PC-3 (cell line): ENCODE data around the gene ZNF341. TPM values are rescaled to one million over a fixed set of nuclear protein-coding genes. Genes with fewer than 3 reads are reported as not detected.
A peak's percentile ranks its signal among the peaks of the same experiment; 100 is the strongest.

Source experiments
- ATAC-seq: fragments of 200-7000 bp; cut with Tn5 transposase; 2 replicates; pipeline ENCODE4 v1.9.1; 2020; ENCODE audit warnings: mild to moderate bottlenecking, moderate library complexity
- BruUV-seq: library from RNA; stranded (reverse); fragments of 400-500 nt; replicated peaks from 2 replicates; lab custom pipeline; 2021; lab: Mats Ljungman, UMichigan
- CTCF ChIA-PET: fragments of 300-600 bp; sonication (Branson Sonifier 250); formaldehyde crosslinking; loops from one replicate; lab custom pipeline; 2022; ENCODE audit warnings: antibody characterized with exemption; lab: Charles Lee
- POLR2A ChIA-PET: fragments of 300-600 bp; sonication (Branson Sonifier 250); formaldehyde crosslinking; loops from one replicate; lab custom pipeline; 2022; ENCODE audit warnings: antibody characterized with exemption; ENCODE audit not compliant: unreplicated experiment; lab: Charles Lee
- DNase-seq: peaks from one replicate; pipeline ENCODE4 v3.0.0-alpha.2; 2015
- H2AFZ ChIP-seq: fragments of 300-600 bp; sonication (generic); 2 replicates; pipeline ENCODE4 v1.6.0; 2016; ENCODE audit warnings: antibody characterized with exemption, low read length
- H3F3A ChIP-seq: fragments of 300-600 bp; sonication (generic); one replicate; pipeline ENCODE4 v1.6.0; 2017; ENCODE audit warnings: antibody characterized with exemption, low read length, control low read depth, mild to moderate bottlenecking; ENCODE audit not compliant: unreplicated experiment
- H3K27ac ChIP-seq: fragments of 300-600 bp; sonication (generic); 2 replicates; pipeline ENCODE4 v1.5.1; 2016; ENCODE audit warnings: mild to moderate bottlenecking, low read length
- H3K27me3 ChIP-seq: fragments of 300-600 bp; sonication (generic); 2 replicates; pipeline ENCODE4 v1.6.1; 2016; ENCODE audit warnings: low read length, mixed read lengths
- H3K36me3 ChIP-seq: fragments of 300-600 bp; sonication (generic); 2 replicates; pipeline ENCODE4 v1.6.1; 2016; ENCODE audit warnings: low read depth, mixed run types, low read length, mixed read lengths
- H3K4me1 ChIP-seq: fragments of 300-600 bp; sonication (generic); 2 replicates; pipeline ENCODE4 v1.5.1; 2016; ENCODE audit warnings: low read length; ENCODE audit not compliant: insufficient read depth
- H3K4me2 ChIP-seq: fragments of 300-600 bp; sonication (generic); 2 replicates; pipeline ENCODE4 v1.6.0; 2016; ENCODE audit warnings: low read length
- H3K4me3 ChIP-seq: fragments of 300-600 bp; sonication (generic); 2 replicates; pipeline ENCODE4 v1.5.1; 2016; ENCODE audit warnings: mild to moderate bottlenecking, low read length, mixed read lengths
- H3K79me2 ChIP-seq: fragments of 300-600 bp; sonication (generic); 2 replicates; pipeline ENCODE4 v1.6.1; 2017; ENCODE audit warnings: low read length, mixed read lengths
- H3K9ac ChIP-seq: fragments of 300-600 bp; sonication (generic); 2 replicates; pipeline ENCODE4 v1.6.0; 2016; ENCODE audit warnings: mild to moderate bottlenecking, low read length
- H3K9me2 ChIP-seq: fragments of 300-600 bp; sonication (generic); replicated peaks from 2 replicates; pipeline ENCODE4 v1.6.1; 2016; ENCODE audit warnings: mixed run types, low read length, mixed read lengths
- H3K9me3 ChIP-seq: fragments of 300-600 bp; sonication (generic); 2 replicates; pipeline ENCODE4 v1.6.1; 2016; ENCODE audit warnings: low read length, mixed read lengths
- H4K20me1 ChIP-seq: fragments of 300-600 bp; sonication (generic); 2 replicates; pipeline ENCODE4 v1.6.1; 2016; ENCODE audit warnings: low read length, mixed read lengths
- EZH2 ChIP-seq: fragments of 300-600 bp; sonication (generic); IDR thresholded peaks from one replicate; pipeline ENCODE4 v1.6.1; 2017; ENCODE audit warnings: antibody characterized with exemption, mild to moderate bottlenecking, low read length; ENCODE audit not compliant: unreplicated experiment
- EZH2phosphoT487 ChIP-seq: fragments of 300-600 bp; sonication (generic); IDR thresholded peaks from 2 replicates; pipeline ENCODE4 v1.6.1; 2018; ENCODE audit warnings: mild to moderate bottlenecking, antibody characterized with exemption, low read length, borderline replicate concordance
- intact Hi-C: fragments of 100-400 bp; cut with micrococcal nuclease; formaldehyde crosslinking; loops from 2 replicates; pipeline ENCODE4 v1.9.0; 2023
- total RNA-seq: library from RNA; depleted of rRNA; stranded (reverse); fragments of >200 nt; gene quantifications from 2 replicates; pipeline ENCODE4 v1.2.3, GENCODE V29; 2014
- TF ChIP-seq, protein P1 (sequence below): fragments of 300-600 bp; sonication (generic); conservative IDR thresholded peaks from 2 replicates; pipeline ENCODE4 v1.5.1; 2017; ENCODE audit warnings: antibody characterized with exemption, low read depth, mild to moderate bottlenecking, low read length

The ZNF341 gene
- total RNA-seq, 1 experiment from 2014 or later: 4.4 TPM

GRCh38 chr20:33796263-33796906 lies 64.6 kb downstream of the ZNF341 start:
- peak; percentile 95 for DNase-seq
- intact Hi-C loops: loop anchor here (2.0 kb wide), 1 partner anchor 64 kb away; no protein-coding TSS in a partner anchor

DNA sequence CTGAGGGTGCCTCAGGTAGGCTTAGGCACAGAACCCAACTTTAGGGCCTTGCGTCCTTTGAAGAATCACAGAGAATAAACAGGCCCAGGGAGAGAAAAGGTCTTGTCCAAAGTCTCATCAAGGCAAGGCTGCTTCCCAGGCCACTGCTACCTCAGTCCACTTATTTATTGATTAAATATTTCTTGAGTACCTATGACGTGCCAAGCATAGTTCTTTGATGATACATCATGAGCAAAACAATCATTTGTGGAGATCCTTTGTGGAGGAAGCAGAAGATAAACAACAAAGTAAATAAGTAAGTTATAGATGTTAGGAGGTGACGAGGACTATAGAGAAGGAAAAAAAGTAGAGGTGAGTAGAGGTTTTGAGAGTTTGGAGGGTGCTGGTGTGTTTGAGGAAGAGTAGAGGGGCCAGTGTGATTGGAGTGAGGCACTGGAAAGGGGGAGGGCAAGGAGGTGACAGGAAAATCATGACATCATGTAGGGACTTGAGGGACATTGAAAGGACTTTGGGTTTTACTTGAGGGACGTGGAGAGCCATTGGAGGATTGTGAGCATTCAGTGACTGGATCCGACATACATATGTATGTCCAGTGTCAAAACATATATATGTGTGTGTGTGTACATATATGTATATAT lies 65.2 kb downstream of the ZNF341 start:
- peak overlapping the region; percentile 92 for H3K27ac ChIP-seq
- POLR2A ChIA-PET: no interaction called here
- H3K9me3 ChIP-seq: no peaks in the 10 kb centered on the region
- H3K9me2 ChIP-seq: no peaks in the 10 kb centered on the region
- H3F3A ChIP-seq: peaks cover 4% of the 10 kb centered on the region
- TF ChIP-seq, protein P1, sequence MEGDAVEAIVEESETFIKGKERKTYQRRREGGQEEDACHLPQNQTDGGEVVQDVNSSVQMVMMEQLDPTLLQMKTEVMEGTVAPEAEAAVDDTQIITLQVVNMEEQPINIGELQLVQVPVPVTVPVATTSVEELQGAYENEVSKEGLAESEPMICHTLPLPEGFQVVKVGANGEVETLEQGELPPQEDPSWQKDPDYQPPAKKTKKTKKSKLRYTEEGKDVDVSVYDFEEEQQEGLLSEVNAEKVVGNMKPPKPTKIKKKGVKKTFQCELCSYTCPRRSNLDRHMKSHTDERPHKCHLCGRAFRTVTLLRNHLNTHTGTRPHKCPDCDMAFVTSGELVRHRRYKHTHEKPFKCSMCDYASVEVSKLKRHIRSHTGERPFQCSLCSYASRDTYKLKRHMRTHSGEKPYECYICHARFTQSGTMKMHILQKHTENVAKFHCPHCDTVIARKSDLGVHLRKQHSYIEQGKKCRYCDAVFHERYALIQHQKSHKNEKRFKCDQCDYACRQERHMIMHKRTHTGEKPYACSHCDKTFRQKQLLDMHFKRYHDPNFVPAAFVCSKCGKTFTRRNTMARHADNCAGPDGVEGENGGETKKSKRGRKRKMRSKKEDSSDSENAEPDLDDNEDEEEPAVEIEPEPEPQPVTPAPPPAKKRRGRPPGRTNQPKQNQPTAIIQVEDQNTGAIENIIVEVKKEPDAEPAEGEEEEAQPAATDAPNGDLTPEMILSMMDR: no peak
- TF ChIP-seq EZH2: no peak
- TF ChIP-seq EZH2phosphoT487: no peak
- H3K9ac ChIP-seq: peak overlapping the region; percentile 50; the same call in 1 of the 2 replicates
- ATAC-seq (peak; percentile 73), DNase-seq (peak; percentile 86)
- H4K20me1 ChIP-seq: no peaks in the 10 kb centered on the region
- H3K36me3 ChIP-seq: no peaks in the 10 kb centered on the region
- BruUV-seq: no TSS peak
- peaks cover 37% of the 10 kb centered on the region for H3K4me1 ChIP-seq
- CTCF ChIA-PET: no interaction called here
- H3K27me3 ChIP-seq: no peaks in the 10 kb centered on the region
- peak overlapping the region; percentile 42; the same call in 1 of the 2 replicates for H3K4me3 ChIP-seq
- H3K79me2 ChIP-seq: no peaks in the 10 kb centered on the region
- H2AFZ ChIP-seq: peak overlapping the region; percentile 68
- intact Hi-C loops: loop anchor here (2.0 kb wide), 1 partner anchor 64 kb away; no protein-coding TSS in a partner anchor
- peak overlapping the region; percentile 81 for H3K4me2 ChIP-seq

More at GRCh38 chr20:33796263-33796906, 64.6 kb downstream of the ZNF341 start:
- BruUV-seq: TSS peak; percentile 80
- Histone ChIP-seq H3K9me3 (no peaks in the 10 kb centered on the region), H3K79me2 (no peaks in the 10 kb centered on the region), H3F3A (peaks cover 4% of the 10 kb centered on the region), H3K36me3 (no peaks in the 10 kb centered on the region), H3K9me2 (no peaks in the 10 kb centered on the region), H3K9ac (peak overlapping the region; percentile 50; the same call in 1 of the 2 replicates), H3K4me2 (peak overlapping the region; percentile 81), H4K20me1 (no peaks in the 10 kb centered on the region), H3K27me3 (no peaks in the 10 kb centered on the region), H3K27ac (peak overlapping the region; percentile 92), H3K4me1 (peaks cover 37% of the 10 kb centered on the region), H3K4me3 (peak overlapping the region; percentile 42; the same call in 1 of the 2 replicates), H2AFZ (peak overlapping the region; percentile 68)
- ATAC-seq: peak; percentile 66
- TF ChIP-seq EZH2phosphoT487 (no peak), EZH2 (no peak)
- TF ChIP-seq, protein P1: no peak
- ChIA-PET POLR2A (interaction anchor here (0.6 kb wide), 1 partner anchor 75 kb away, joined by 4 read pairs; no protein-coding TSS in a partner anchor), CTCF (no interaction called here)
